Tibial nerve (tissue), 4 donors: ENCODE results near the gene SLC25A30.
"Not testable (repeated sequence)": the region's sequence is repeated elsewhere in the genome, so short reads cannot be mapped to it uniquely, and the experiment has no call there.

Source experiments
- CTCF ChIP-seq, 5 experiments: fragments of 200-600 bp in 3 of 5; fragments of 450-650 bp in 2 of 5; sonication (generic) in 3 of 5; IDR thresholded peaks; one replicate each; pipeline ENCODE4 v1.5.1; 2016 to 2019; ENCODE audit warnings: antibody characterized with exemption in 5 of 5, mild to moderate bottlenecking in 3 of 5, moderate library complexity in 2 of 5
- EP300 ChIP-seq, 2 donors: sonication (generic); formaldehyde crosslinking; IDR thresholded peaks; one replicate each; pipeline ENCODE4 v1.6.1; 2017; ENCODE audit warnings: antibody characterized with exemption in 2 of 2, mild to moderate bottlenecking in 1 of 2

- TF ChIP-seq CTCF, EP300 (IDR thresholded peaks at IDR 0.05): not testable (repeated sequence)
Observed at GRCh38 chr13:45380708-45381107, 37.5 kb downstream of the SLC25A30 start.
